Caco-2 (cell line): Measurements from ENCODE around the gene RAPGEF5. TPM values are rescaled to one million over a fixed set of nuclear protein-coding genes. Genes with fewer than 3 reads are reported as not detected.

ENCODE experiments used
- BruUV-seq: library from RNA; stranded (reverse); fragments of 400-500 nt; replicated peaks from 2 replicates; lab custom pipeline; 2021; lab: Mats Ljungman, UMichigan
- CTCF ChIA-PET: fragments of 300-600 bp; sonication (Branson Sonifier 250); formaldehyde crosslinking; loops from one replicate; lab custom pipeline; 2022; ENCODE audit warnings: antibody characterized with exemption; lab: Charles Lee
- POLR2A ChIA-PET: fragments of 300-600 bp; sonication (Branson Sonifier 250); formaldehyde crosslinking; loops from one replicate; lab custom pipeline; 2022; ENCODE audit warnings: antibody characterized with exemption; lab: Charles Lee
- DNase-seq, 2 experiments: peaks; one replicate each; pipeline versions ENCODE4 v3.0.0 to v3.0.0-alpha.2; 2020 to 2022
- H3K27me3 ChIP-seq: replicated peaks from 2 replicates; pipeline ENCODE4 v1.6.0; 2011; ENCODE audit warnings: low read length; ENCODE audit not compliant: control insufficient read depth, insufficient read depth
- H3K36me3 ChIP-seq: 2 replicates; pipeline ENCODE4 v1.5.1; 2011; ENCODE audit warnings: low read length; ENCODE audit not compliant: control insufficient read depth, insufficient read depth
- H3K4me1 ChIP-seq: fragments of 250-450 bp; sonication (Bioruptor Pico); 2 replicates; pipeline ENCODE4 v1.5.1; 2020; ENCODE audit warnings: mild to moderate bottlenecking
- H3K4me3 ChIP-seq: 2 replicates; pipeline ENCODE4 v1.5.1; 2011; ENCODE audit warnings: low read depth, mild to moderate bottlenecking, control low read depth, low read length
- H3K9me3 ChIP-seq: fragments of 250-450 bp; sonication (Bioruptor Pico); 2 replicates; pipeline ENCODE4 v1.5.1; 2020; ENCODE audit warnings: mild to moderate bottlenecking, moderate library complexity
- H3K27ac Mint-ChIP-seq: one replicate; pipeline ENCODE4 v1.8.0; 2022; ENCODE audit warnings: mixed read lengths; ENCODE audit not compliant: unreplicated experiment
- H3K27me3 Mint-ChIP-seq: one replicate; pipeline ENCODE4 v1.8.0; 2022; ENCODE audit warnings: mixed read lengths; ENCODE audit not compliant: insufficient read depth, unreplicated experiment
- H3K36me3 Mint-ChIP-seq: one replicate; pipeline ENCODE4 v1.8.0; 2022; ENCODE audit warnings: mild to moderate bottlenecking, mixed read lengths; ENCODE audit not compliant: insufficient read depth, unreplicated experiment
- H3K4me1 Mint-ChIP-seq: one replicate; pipeline ENCODE4 v1.8.0; 2022; ENCODE audit warnings: low read depth, mixed read lengths; ENCODE audit not compliant: unreplicated experiment
- H3K4me3 Mint-ChIP-seq: one replicate; pipeline ENCODE4 v1.8.0; 2022; ENCODE audit warnings: mild to moderate bottlenecking, moderate library complexity, mixed read lengths; ENCODE audit not compliant: unreplicated experiment
- H3K9me3 Mint-ChIP-seq: one replicate; pipeline ENCODE4 v1.8.0; 2022; ENCODE audit warnings: mixed read lengths; ENCODE audit not compliant: unreplicated experiment
- intact Hi-C: fragments of 100-400 bp; cut with micrococcal nuclease; formaldehyde crosslinking; loops from one replicate; pipeline ENCODE4 v1.10.0; 2022; ENCODE audit not compliant: unreplicated experiment
- total RNA-seq: library from RNA; stranded (reverse); gene quantifications from 2 replicates; pipeline ENCODE4 v1.2.3, GENCODE V29; 2022
- TF ChIP-seq, protein P1 (sequence below), 2 experiments: fragments of 200-600 bp in 1 of 2; IDR thresholded peaks; 1 replicate in 1 of 2; 2 replicates in 1 of 2; pipeline versions ENCODE4 v1.5.1 to v1.8.0; 2011 to 2022; ENCODE audit warnings: antibody characterized with exemption in 1 of 2, control low read depth in 1 of 2, inconsistent platforms in 1 of 2, low read depth in 1 of 2, low read length in 1 of 2, mild to moderate bottlenecking in 1 of 2, moderate library complexity in 1 of 2; ENCODE audit not compliant: insufficient read depth in 1 of 2, severe bottlenecking in 1 of 2, unreplicated experiment in 1 of 2

The RAPGEF5 gene
- total RNA-seq, 1 experiment from 2014 or later: 16.9 TPM

DNA sequence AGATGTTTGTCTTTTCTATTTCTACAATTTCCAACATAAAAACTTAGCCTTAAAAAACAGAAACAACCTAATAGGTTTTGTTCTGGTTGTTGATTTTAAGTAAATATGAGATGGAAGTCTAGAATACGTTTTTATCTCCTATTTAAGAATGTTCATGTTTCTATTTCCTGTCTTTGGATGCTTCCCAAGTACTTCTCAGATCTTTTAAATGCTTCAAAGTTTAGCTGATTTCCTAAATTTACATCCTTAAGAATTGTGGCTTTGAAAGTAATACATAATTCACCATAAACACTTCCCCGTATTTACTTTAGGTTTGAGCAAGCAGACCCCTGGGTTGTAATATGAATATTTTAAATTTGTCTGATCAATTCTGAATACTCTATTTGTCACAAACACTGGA is 70.5 kb downstream of the RAPGEF5 start:
- ChIA-PET CTCF (no interaction called here), POLR2A (no interaction called here)
- H3K4me1 Mint-ChIP-seq: no peaks in the 10 kb centered on the region
- intact Hi-C loops: no loop called here
- H3K36me3 Mint-ChIP-seq: peaks cover 10% of the 10 kb centered on the region
- no peaks in the 10 kb centered on the region for H3K9me3 ChIP-seq
- H3K4me3 ChIP-seq: no peak overlapping the region
- no TSS peak for BruUV-seq
- H3K27me3 ChIP-seq: no peaks in the 10 kb centered on the region
- 0 out of 2 replicates have a peak, but pooled peaks cover 1% of the 10 kb centered on the region for H3K36me3 ChIP-seq
- no peaks in the 10 kb centered on the region for H3K4me1 ChIP-seq
- DNase-seq: no peak
- no peak overlapping the region for H3K27ac Mint-ChIP-seq
- TF ChIP-seq, protein P1, sequence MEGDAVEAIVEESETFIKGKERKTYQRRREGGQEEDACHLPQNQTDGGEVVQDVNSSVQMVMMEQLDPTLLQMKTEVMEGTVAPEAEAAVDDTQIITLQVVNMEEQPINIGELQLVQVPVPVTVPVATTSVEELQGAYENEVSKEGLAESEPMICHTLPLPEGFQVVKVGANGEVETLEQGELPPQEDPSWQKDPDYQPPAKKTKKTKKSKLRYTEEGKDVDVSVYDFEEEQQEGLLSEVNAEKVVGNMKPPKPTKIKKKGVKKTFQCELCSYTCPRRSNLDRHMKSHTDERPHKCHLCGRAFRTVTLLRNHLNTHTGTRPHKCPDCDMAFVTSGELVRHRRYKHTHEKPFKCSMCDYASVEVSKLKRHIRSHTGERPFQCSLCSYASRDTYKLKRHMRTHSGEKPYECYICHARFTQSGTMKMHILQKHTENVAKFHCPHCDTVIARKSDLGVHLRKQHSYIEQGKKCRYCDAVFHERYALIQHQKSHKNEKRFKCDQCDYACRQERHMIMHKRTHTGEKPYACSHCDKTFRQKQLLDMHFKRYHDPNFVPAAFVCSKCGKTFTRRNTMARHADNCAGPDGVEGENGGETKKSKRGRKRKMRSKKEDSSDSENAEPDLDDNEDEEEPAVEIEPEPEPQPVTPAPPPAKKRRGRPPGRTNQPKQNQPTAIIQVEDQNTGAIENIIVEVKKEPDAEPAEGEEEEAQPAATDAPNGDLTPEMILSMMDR (IDR thresholded peaks at IDR 0.05; ENCODE audit: insufficient read depth in 1 of 2, low read depth in 1 of 2, low read length in 1 of 2, severe bottlenecking in 1 of 2, unreplicated experiment in 1 of 2): no peak
- no peaks in the 10 kb centered on the region for H3K9me3 Mint-ChIP-seq
- no peaks in the 10 kb centered on the region for H3K27me3 Mint-ChIP-seq
- no peak overlapping the region for H3K4me3 Mint-ChIP-seq

DNA sequence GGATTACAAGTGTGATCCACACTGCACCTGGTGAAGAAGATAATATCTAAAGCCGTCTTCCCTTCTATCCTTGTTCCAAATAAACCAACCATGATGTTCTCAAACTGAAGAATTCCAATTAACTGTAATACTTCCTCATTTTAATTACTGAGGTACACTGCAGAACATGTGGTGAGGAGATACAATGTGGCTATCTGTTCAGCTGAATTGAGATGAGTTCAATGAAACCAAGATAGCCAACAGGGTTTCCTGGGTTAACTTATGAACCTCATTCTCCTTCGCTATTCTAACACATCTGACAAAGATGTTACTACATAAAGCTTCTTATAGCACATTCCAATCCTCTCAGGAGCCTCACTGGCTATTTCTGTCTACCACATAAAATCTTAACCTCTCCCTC is 75.5 kb downstream of the RAPGEF5 start:
- Histone ChIP-seq H3K27me3 (no peaks in the 10 kb centered on the region), H3K36me3 (no peaks in the 10 kb centered on the region), H3K9me3 (no peaks in the 10 kb centered on the region), H3K4me1 (no peaks in the 10 kb centered on the region), H3K4me3 (no peak overlapping the region)
- Mint-ChIP-seq H3K4me1 (no peaks in the 10 kb centered on the region), H3K36me3 (no peaks in the 10 kb centered on the region), H3K4me3 (no peak overlapping the region), H3K9me3 (no peaks in the 10 kb centered on the region), H3K27me3 (no peaks in the 10 kb centered on the region), H3K27ac (no peak overlapping the region)
- intact Hi-C loops: no loop called here
- BruUV-seq: no TSS peak
- POLR2A ChIA-PET: no interaction called here
- CTCF ChIA-PET: no interaction called here
- no peak for DNase-seq
- TF ChIP-seq, protein P1 (IDR thresholded peaks at IDR 0.05; ENCODE audit: insufficient read depth in 1 of 2, low read depth in 1 of 2, low read length in 1 of 2, severe bottlenecking in 1 of 2, unreplicated experiment in 1 of 2): no peak

DNA sequence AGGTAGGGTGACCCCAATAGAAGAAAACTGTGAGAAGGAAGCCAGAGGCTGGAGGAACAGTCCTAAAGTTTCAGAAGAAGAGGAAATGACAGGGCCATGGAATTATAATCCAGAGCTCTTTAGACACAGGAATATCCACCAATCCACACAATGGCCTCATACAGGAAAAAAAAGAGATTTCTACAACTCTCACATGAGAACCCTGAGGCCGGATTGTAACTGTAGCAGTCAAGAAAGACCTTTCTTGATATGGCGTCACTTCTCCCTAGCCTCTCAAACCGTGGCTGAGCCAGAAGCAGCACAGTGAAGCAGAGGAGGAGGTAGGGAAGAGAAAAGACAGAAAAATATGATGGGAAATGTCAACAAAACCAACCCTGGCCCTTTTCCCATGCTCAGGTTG is 76.9 kb downstream of the RAPGEF5 start:
- Histone ChIP-seq H3K36me3 (no peaks in the 10 kb centered on the region), H3K27me3 (no peaks in the 10 kb centered on the region), H3K4me3 (no peak overlapping the region), H3K9me3 (no peaks in the 10 kb centered on the region), H3K4me1 (no peaks in the 10 kb centered on the region)
- CTCF ChIA-PET: no interaction called here
- intact Hi-C loops: no loop called here
- Mint-ChIP-seq H3K27ac (no peak overlapping the region), H3K4me3 (no peak overlapping the region), H3K9me3 (no peaks in the 10 kb centered on the region), H3K27me3 (no peaks in the 10 kb centered on the region), H3K4me1 (no peaks in the 10 kb centered on the region), H3K36me3 (no peaks in the 10 kb centered on the region)
- POLR2A ChIA-PET: no interaction called here
- BruUV-seq: no TSS peak
- no peak for DNase-seq
- TF ChIP-seq, protein P1 (IDR thresholded peaks at IDR 0.05; ENCODE audit: insufficient read depth in 1 of 2, low read depth in 1 of 2, low read length in 1 of 2, severe bottlenecking in 1 of 2, unreplicated experiment in 1 of 2): no peak
